ENCODE results near the gene CHSY1.

- TF ChIP-seq CTCF (IDR thresholded peaks at IDR 0.05) = no peak
- no peak for TF ChIP-seq POLR2A (IDR thresholded peaks at IDR 0.05)
- no peak for TF ChIP-seq POLR2AphosphoS5 (IDR thresholded peaks at IDR 0.05)
- TF ChIP-seq EP300 (IDR thresholded peaks at IDR 0.05) = no peak
Measured at GRCh38 chr15:101137312-101137940, 114.4 kb downstream of the CHSY1 start.

Measured in stomach (tissue), 4 donors.